Fibroblast of the conjunctiva (primary cell): Measurements from ENCODE around the gene KSR2.
"Not testable (repeated sequence)": the region's sequence is repeated elsewhere in the genome, so short reads cannot be mapped to it uniquely, and the experiment has no call there.

Experiments used
- DNase-seq: peaks from one replicate; pipeline ENCODE4 v3.0.0-alpha.2; 2010; ENCODE audit warnings: low read depth

KSR2 gene

DNA sequence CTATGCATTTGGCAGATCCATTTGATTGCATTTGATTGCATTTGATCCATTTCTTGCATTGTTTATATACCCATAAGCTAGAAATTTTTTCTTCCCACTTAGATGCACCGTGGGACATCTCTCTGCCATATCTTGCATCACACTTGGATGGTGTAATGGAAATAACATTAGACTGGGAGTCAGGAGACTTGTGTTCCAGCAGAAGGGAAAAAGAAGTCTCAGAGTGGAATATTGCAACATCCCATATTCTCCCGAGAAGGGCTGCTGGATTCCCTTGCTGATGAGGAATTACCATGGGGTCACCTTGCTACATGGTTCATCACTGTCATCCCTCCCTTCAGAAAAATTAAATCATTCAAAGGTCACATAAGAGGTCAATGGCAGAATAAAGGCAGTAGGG is 78.1 kb downstream of the KSR2 start:
- DNase-seq, result peak; percentile 23

DNA sequence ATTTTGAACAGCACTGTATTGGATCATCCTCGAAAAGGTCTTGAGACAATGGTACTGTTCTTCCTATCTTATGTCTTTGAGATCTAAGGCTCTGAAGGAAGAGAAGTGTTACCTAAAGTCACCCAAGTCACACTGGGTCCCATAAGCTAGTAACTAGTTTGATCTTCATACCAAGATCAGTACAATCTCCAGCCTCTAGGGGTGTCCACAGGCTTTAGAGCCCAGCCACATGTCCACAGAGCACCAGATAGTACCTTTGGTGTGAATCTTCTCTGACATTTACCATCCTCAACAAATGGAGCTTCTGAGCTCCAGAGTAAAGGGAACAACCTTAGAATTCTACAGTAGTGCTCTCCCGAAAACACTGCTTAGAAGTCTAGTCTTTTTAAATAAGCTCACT is 78.7 kb downstream of the KSR2 start:
- no peak for DNase-seq

- no peak for DNase-seq
These were observed 79.7 kb downstream of the KSR2 start for GRCh38 chr12:117889098-117889497.

GRCh38 chr12:117885211-117885610 is 83.6 kb downstream of the KSR2 start:
- no peak for DNase-seq

DNA sequence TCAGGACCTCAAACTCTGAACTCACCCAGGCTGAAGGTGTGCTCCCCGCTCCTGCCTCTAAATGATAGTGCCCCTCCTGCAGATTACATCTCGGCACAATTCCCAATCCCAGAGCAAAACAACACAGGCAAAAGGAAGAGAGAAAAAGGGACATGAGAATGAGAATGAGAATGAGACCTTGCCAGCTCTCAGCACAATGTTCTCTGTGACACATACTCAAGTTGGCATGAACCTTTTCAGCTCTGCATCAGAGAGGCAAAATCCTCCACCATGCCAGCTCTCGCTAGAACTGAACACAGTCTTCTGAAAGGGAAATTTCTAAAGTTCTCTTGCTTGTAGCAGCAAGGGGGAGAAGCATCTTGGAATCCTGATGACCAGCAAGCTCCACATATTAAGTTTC is 84.6 kb downstream of the KSR2 start:
- no peak for DNase-seq

- DNase-seq, result no peak
These were observed 86.1 kb downstream of the KSR2 start for GRCh38 chr12:117882603-117883184.

- no peak for DNase-seq
These were observed 86.6 kb downstream of the KSR2 start for GRCh38 chr12:117882181-117882580.

- DNase-seq, result no peak
These were observed 87.3 kb downstream of the KSR2 start for GRCh38 chr12:117881517-117881916.

DNA sequence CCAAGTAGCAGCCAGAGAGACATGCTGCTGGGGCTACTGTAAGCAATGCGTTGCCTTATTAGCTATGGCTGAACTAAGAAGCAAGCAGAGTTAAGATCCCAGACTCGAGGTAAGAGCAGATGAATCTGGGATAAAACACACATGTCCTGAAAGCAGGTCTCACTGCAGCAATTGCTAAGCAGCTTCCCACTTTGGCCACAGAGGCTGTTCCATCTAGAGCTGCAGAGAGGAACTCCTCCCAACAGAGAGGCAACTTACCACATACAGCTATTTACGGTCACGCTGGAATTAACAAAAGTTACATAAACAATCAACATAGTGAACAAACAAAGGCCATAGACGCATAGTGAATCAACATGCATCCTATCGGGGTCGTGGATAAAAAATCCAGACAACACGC is 90.2 kb downstream of the KSR2 start:
- DNase-seq, result no peak

DNA sequence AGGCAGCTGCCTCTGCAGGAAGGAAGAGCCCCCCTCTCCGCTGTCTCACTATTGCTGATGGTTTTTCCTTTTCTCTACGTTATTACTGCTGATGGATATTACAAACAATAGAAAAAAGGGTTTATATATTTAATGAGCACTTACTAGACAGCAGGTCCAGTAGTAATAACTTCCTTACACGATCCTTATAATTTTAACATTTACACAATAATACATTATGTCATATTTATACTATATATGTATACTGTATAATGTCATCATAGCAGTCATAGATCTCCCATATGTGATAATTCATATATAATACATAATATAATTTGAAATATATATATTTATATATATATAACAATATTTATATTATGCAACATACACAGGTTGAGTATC is 92.4 kb downstream of the KSR2 start:
- DNase-seq, result no peak

DNA sequence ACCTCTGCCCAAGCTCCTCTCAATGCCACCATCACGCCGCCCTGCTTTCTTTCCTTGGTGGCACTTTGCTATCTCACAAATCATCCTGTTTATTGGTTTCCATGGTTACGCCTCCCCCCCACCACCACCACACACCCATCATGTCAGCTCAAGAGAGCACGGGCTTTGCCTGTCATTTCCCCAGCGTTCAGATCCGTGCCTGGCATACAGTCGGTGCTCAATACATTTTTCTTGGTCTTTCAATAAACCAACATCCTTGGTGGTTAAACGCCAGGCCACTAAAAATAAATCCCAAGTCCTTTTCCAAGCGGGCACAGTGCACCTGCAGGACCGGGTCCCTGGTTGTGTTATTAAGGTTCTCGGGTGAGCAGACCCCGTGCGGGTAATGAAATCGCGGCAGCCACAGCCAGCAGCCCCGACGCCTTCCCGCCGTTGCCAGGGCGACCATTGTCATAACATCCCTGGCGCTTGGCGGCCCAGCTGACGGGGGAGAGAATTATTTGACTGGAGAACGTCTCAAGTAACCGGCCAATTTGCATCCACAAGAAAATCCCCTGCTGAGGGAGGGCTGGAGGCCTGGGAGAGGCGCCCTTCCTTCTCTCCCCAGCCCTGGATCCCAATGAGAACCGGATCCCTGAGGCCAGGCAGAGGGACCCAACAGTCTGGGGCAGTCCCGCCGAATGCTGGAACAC is 92.9 kb downstream of the KSR2 start:
- no peak for DNase-seq

GRCh38 chr12:117874842-117875434 is 93.9 kb downstream of the KSR2 start:
- peak; percentile 27 for DNase-seq

GRCh38 chr12:117874198-117874597 is 94.6 kb downstream of the KSR2 start:
- not testable (repeated sequence) for DNase-seq

DNA sequence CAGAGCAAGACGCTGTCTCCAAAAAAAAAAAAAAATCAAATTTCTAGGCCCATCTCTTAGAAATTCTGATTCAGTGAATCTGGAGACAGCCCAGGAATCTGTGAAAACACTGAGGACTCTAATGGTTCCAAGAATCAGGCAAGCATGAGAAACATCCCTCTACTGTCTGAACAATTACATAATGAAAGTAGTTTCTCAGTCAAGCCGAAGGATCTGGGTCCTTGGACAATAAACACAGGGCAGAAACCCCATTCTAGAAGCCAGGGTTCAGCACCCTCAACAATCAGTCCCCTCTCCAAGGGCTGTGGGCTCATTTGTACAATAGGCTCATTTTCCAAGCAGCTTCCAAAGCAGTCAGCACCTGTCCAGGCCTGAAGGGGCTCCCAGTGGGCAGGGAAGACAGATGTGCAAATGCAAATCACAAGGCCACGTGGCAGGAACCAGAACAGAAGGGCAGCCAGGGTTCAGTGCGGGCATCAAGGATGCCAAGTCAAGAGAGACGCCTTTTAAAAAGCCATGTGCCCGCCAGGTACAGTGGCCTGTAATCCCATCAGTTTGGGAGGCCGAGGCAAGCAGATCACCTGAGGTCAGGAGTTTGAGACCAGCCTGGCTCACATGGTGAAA is 96.1 kb downstream of the KSR2 start:
- no peak for DNase-seq

GRCh38 chr12:117869551-117869950 is 99.2 kb downstream of the KSR2 start:
- DNase-seq, result no peak

DNA sequence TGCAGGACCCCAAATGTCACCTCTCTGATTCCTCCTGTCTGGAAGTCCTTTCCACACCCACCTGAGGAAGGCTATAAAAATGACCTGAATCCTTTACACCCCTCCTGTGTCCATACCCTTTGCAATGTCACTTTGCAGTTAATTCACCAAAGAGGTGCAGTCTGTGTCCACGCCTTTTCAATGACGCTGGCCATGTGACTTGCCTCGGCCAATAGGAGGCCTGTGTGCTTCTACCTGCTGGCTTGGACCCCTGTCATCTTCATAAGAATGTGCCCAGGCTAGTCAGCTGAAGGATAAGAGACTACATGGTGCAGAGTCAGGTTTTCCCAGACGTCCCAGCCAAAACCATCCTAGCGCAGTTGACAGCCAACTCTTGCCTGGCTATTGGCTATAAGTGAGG is 101.4 kb downstream of the KSR2 start:
- DNase-seq, result no peak

- DNase-seq, result no peak
These were observed 103.3 kb downstream of the KSR2 start for GRCh38 chr12:117865505-117865904.

DNA sequence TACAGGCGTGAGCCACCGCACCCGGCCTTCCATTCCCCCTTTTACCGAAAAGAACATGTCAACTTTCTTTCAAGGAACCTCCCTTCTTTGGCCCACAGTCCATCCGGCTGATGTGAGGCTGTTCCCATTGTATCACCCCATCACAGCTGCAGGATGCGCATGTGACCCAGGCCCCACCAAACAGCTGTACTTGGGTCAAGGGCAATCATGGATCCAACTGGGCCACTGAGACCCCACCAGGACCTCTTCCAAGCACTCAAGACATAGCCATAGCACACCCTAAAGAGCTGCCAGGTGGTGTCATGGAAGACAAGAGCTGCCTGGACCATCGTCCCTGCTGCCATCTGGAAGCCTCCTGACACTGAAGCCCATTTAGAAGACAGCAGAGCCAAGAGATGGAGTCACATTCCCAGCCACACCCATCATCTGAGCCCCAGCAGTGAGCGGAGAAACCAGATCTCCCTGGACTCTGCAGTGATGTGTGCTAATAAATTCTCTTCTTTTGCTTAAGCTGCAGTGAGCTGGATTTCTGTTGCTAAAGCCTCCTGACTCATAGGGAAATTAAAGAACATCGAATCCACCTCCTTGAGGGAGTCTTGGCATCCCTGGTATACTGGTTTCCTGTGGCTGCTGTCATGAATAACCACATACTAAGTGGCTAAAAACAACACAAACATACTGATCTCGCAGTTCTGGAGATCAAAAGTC is 105.6 kb downstream of the KSR2 start:
- no peak for DNase-seq

GRCh38 chr12:117861691-117862090 is 107.1 kb downstream of the KSR2 start:
- no peak for DNase-seq

DNA sequence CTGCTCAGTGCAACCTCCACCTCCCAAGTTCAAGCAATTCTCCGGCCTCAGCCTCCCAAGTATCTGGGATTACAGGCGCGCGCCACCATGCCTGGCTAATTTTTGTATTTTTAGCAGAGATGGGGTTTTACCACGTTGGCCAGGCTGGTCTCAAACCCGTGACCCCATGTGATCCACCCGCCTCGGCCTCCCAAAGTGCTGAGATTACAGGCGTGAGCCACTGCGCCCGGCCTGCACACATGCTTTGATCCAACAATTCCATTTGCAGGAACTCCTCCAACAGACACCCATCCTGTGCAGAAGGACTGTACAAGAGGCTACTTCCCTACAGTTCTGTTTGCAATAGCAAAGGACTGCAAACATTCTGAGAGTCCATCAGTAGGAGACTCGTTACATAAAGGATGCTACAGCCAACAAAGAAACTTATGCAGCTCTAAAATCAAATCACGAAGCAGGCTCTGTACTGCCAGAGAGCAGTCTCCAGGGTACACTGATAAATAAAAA is 108.0 kb downstream of the KSR2 start:
- DNase-seq, result not testable (repeated sequence)

- no peak for DNase-seq
These were observed 108.7 kb downstream of the KSR2 start for GRCh38 chr12:117860111-117860510.
